Testis (tissue), 2 donors: ENCODE measurements around the gene RBM4.

Experiments used
- POLR2A ChIP-seq: fragments of 450-650 bp; IDR thresholded peaks from one replicate; pipeline ENCODE4 v1.6.1; 2017; ENCODE audit warnings: antibody characterized with exemption, mild to moderate bottlenecking, moderate library complexity
- TF ChIP-seq, protein P1 (sequence below), 3 experiments: fragments of 450-650 bp in 2 of 3; fragments of 200-600 bp in 1 of 3; sonication (generic) in 1 of 3; IDR thresholded peaks; one replicate each; pipeline ENCODE4 v1.5.1; 2016 to 2019; ENCODE audit warnings: antibody characterized with exemption in 3 of 3, mild to moderate bottlenecking in 2 of 3, moderate library complexity in 1 of 3

DNA sequence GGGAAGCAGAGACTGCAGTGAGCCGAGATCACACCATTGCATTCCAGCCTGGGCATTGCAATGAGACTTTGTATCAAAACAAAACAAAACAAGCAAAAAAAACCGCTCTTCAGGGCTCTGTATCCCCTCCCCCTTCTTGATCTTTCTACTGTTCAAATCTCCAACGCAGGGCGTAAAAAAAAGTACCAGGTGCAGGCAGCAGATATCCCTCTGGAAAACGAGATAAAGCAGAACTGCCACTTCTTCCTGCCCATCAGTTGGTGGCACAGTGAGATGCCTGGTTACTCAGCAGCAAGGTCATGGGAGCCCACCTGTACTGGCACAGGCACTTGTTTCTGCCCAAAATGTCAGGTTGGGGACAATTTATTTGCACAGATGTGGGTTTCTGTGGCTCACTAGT is 34.3 kb upstream of the RBM4 start:
- TF ChIP-seq, protein P1, sequence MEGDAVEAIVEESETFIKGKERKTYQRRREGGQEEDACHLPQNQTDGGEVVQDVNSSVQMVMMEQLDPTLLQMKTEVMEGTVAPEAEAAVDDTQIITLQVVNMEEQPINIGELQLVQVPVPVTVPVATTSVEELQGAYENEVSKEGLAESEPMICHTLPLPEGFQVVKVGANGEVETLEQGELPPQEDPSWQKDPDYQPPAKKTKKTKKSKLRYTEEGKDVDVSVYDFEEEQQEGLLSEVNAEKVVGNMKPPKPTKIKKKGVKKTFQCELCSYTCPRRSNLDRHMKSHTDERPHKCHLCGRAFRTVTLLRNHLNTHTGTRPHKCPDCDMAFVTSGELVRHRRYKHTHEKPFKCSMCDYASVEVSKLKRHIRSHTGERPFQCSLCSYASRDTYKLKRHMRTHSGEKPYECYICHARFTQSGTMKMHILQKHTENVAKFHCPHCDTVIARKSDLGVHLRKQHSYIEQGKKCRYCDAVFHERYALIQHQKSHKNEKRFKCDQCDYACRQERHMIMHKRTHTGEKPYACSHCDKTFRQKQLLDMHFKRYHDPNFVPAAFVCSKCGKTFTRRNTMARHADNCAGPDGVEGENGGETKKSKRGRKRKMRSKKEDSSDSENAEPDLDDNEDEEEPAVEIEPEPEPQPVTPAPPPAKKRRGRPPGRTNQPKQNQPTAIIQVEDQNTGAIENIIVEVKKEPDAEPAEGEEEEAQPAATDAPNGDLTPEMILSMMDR (IDR thresholded peaks at IDR 0.05), result no peak
- no peak for TF ChIP-seq POLR2A
